GM12878 (cell line): ENCODE measurements around the gene HNRNPDL. TPM values are rescaled to one million over a fixed set of nuclear protein-coding genes. Genes with fewer than 3 reads are reported as not detected.

ENCODE experiments used
- ATAC-seq: fragments of 200-7000 bp; cut with Tn5 transposase; 3 replicates; pipeline ENCODE4 v1.9.1; 2020; ENCODE audit warnings: mild to moderate bottlenecking, moderate library complexity
- BruUV-seq: library from RNA; stranded (reverse); fragments of 400-500 nt; replicated peaks from 2 replicates; lab custom pipeline; 2021; lab: Mats Ljungman, UMichigan
- CTCF ChIA-PET: fragments of 300-600 bp; sonication (Branson Sonifier 250); formaldehyde crosslinking; extraction: SDS; loops from one replicate; lab custom pipeline; 2021; ENCODE audit warnings: inconsistent platforms; lab: Yijun Ruan, JAX
- POLR2A ChIA-PET: fragments of 350-600 bp; formaldehyde crosslinking; extraction: SDS; loops from one replicate; lab custom pipeline; 2021; ENCODE audit warnings: inconsistent platforms; lab: Charles Lee
- RAD21 ChIA-PET: fragments of 300-600 bp; sonication (Branson Sonifier 250); formaldehyde crosslinking; loops from one replicate; lab custom pipeline; 2023; ENCODE audit warnings: antibody characterized with exemption; ENCODE audit not compliant: unreplicated experiment; lab: Charles Lee
- SMC1A ChIA-PET: fragments of 300-600 bp; sonication (Branson Sonifier 250); formaldehyde crosslinking; loops from one replicate; lab custom pipeline; 2023; ENCODE audit not compliant: unreplicated experiment, uncharacterized antibody; lab: Charles Lee
- DNase-seq: peaks from one replicate; pipeline ENCODE4 v3.0.0-alpha.2; 2011; ENCODE audit warnings: low read depth, low spot score
- FAIRE-seq: peaks from 3 replicates; lab custom pipeline; 2011; peaks lifted over from hg19 to GRCh38; lab: Jason Lieb, UNC
- H2AFZ ChIP-seq: 2 replicates; pipeline ENCODE4 v1.6.0; 2011; ENCODE audit warnings: low read depth, low read length, control low read depth; ENCODE audit not compliant: control insufficient read depth
- H3K27ac ChIP-seq: 2 replicates; pipeline ENCODE4 v1.5.1; 2011; ENCODE audit warnings: control low read depth; ENCODE audit not compliant: control insufficient read depth, insufficient read depth
- H3K27me3 ChIP-seq, 2 experiments: replicated peaks in 1 of 2; 2 replicates each; pipeline versions ENCODE4 v1.6.0 to v1.6.1; 2011; ENCODE audit warnings: low read length in 1 of 2; ENCODE audit not compliant: control insufficient read depth in 2 of 2, insufficient read depth in 2 of 2
- H3K36me3 ChIP-seq, 2 experiments: 2 replicates each; pipeline ENCODE4 v1.5.1; 2011; ENCODE audit warnings: low read length in 1 of 2; ENCODE audit not compliant: control insufficient read depth in 2 of 2, insufficient read depth in 2 of 2
- H3K4me1 ChIP-seq: 2 replicates; pipeline ENCODE4 v1.6.1; 2011; ENCODE audit warnings: mild to moderate bottlenecking, low read length, moderate library complexity, mixed read lengths; ENCODE audit not compliant: control insufficient read depth, insufficient read depth
- H3K4me2 ChIP-seq: 2 replicates; pipeline ENCODE4 v1.6.0; 2011; ENCODE audit warnings: control low read depth; ENCODE audit not compliant: control insufficient read depth, insufficient read depth
- H3K4me3 ChIP-seq: fragments of 200-600 bp; sonication (generic); 2 replicates; pipeline ENCODE4 v1.5.1; 2016
- H3K79me2 ChIP-seq: 2 replicates; pipeline ENCODE4 v1.6.0; 2011; ENCODE audit warnings: low read length; ENCODE audit not compliant: control insufficient read depth, insufficient read depth
- H3K9ac ChIP-seq: 2 replicates; pipeline ENCODE4 v1.8.0; 2011; ENCODE audit warnings: low read length, control low read depth, mixed read lengths; ENCODE audit not compliant: control insufficient read depth, insufficient read depth
- H3K9me3 ChIP-seq: replicated peaks from 3 replicates; pipeline ENCODE4 v1.5.1; 2011; ENCODE audit warnings: mild to moderate bottlenecking, low read length; ENCODE audit not compliant: control insufficient read depth, insufficient read depth
- H4K20me1 ChIP-seq: 2 replicates; pipeline ENCODE4 v1.6.0; 2011; ENCODE audit not compliant: control insufficient read depth, insufficient read depth
- BMI1 ChIP-seq: fragments of 450-650 bp; IDR thresholded peaks from 2 replicates; pipeline ENCODE4 v1.6.1; 2016; ENCODE audit warnings: mild to moderate bottlenecking, moderate library complexity, borderline replicate concordance
- CBFB ChIP-seq: IDR thresholded peaks from 2 replicates; pipeline ENCODE4 v1.6.1; 2016; ENCODE audit warnings: antibody characterized with exemption, low read depth
- FOS ChIP-seq: IDR thresholded peaks from 3 replicates; pipeline ENCODE4 v1.6.1; 2011; ENCODE audit warnings: borderline replicate concordance; ENCODE audit not compliant: insufficient read length; ENCODE audit errors: extremely low read depth
- MYB ChIP-seq: fragments of 150-350 bp; IDR thresholded peaks from 2 replicates; pipeline ENCODE4 v1.6.1; 2014; ENCODE audit warnings: mild to moderate bottlenecking, low read depth, low read length, borderline replicate concordance
- NBN ChIP-seq: fragments of 450-650 bp; IDR thresholded peaks from 2 replicates; pipeline ENCODE4 v1.6.1; 2016
- POLR2AphosphoS2 ChIP-seq: IDR thresholded peaks from 2 replicates; pipeline ENCODE4 v1.6.1; 2011; ENCODE audit warnings: low read depth, mild to moderate bottlenecking, low read length, improper control_type of control experiment, moderate library complexity
- POU2F2 ChIP-seq: IDR thresholded peaks from 3 replicates; pipeline ENCODE4 v1.6.1; 2011; ENCODE audit warnings: low read depth, mild to moderate bottlenecking, low read length, borderline replicate concordance
- RAD21 ChIP-seq: IDR thresholded peaks from 2 replicates; pipeline ENCODE4 v1.6.1; 2011; ENCODE audit warnings: mild to moderate bottlenecking, low read depth, low read length, moderate library complexity; ENCODE audit not compliant: insufficient read depth
- RELA ChIP-seq: fragments of 450-650 bp; IDR thresholded peaks from 2 replicates; pipeline ENCODE4 v1.8.0; 2014; ENCODE audit warnings: borderline replicate concordance; ENCODE audit not compliant: partially characterized antibody
- SMAD1 ChIP-seq: fragments of 450-650 bp; IDR thresholded peaks from 2 replicates; pipeline ENCODE4 v1.6.1; 2018; ENCODE audit warnings: mild to moderate bottlenecking, low read depth; ENCODE audit not compliant: partially characterized antibody
- SUPT20H ChIP-seq: IDR thresholded peaks from 2 replicates; pipeline ENCODE4 v1.6.1; 2011; ENCODE audit warnings: low read depth, mild to moderate bottlenecking, low read length, moderate library complexity, borderline replicate concordance; ENCODE audit not compliant: control insufficient read depth
- SUZ12 ChIP-seq: fragments of 200-600 bp; sonication (generic); IDR thresholded peaks from one replicate; pipeline ENCODE4 v1.6.1; 2018; ENCODE audit warnings: antibody characterized with exemption, mild to moderate bottlenecking; ENCODE audit not compliant: unreplicated experiment
- TAF1 ChIP-seq: IDR thresholded peaks from 2 replicates; pipeline ENCODE4 v1.6.1; 2011; ENCODE audit warnings: mild to moderate bottlenecking, low read depth, low read length, borderline replicate concordance
- TCF7 ChIP-seq: IDR thresholded peaks from 2 replicates; pipeline ENCODE4 v1.6.1; 2014; ENCODE audit warnings: antibody characterized with exemption, borderline replicate concordance
- YBX1 ChIP-seq: fragments of 450-650 bp; IDR thresholded peaks from 2 replicates; pipeline ENCODE4 v1.6.1; 2016; ENCODE audit warnings: antibody characterized with exemption
- WGBS: methylation state at CpG from one replicate; pipeline ENCODE4 v1.1.6; 2016; ENCODE audit warnings: low lambda C conversion rate; ENCODE audit not compliant: insufficient replicate concordance, insufficient coverage; ENCODE audit errors: missing lambda C conversion rate; 5-methylcytosine and 5-hydroxymethylcytosine counted together
- in situ Hi-C: fragments of 300-500 bp; cut with MboI; formaldehyde crosslinking; loops from 9 replicates; pipeline ENCODE4 v1.14.3; 2018; ENCODE audit warnings: mixed read lengths
- intact Hi-C: fragments of 100-400 bp; cut with micrococcal nuclease; formaldehyde crosslinking; loops from one replicate; pipeline ENCODE4 v1.14.2; 2022; ENCODE audit not compliant: unreplicated experiment
- polyA plus RNA-seq, 11 experiments: library from polyadenylated mRNA; depleted of rRNA in 4 of 11; unstranded in 6 of 11; stranded (reverse) in 5 of 11; fragments of >200 nt; fragmentation: Nextera tagmentation in 4 of 11; fragmentation: Illumina TruSeq in 1 of 11; extraction: Ambion mirVana in 4 of 11; extraction: Trizol in 1 of 11; gene quantifications; 1 replicate in 1 of 11; 2 replicates in 10 of 11; pipeline versions ENCODE4 v1.2.1 to v1.2.3, GENCODE V29; 2011 to 2016; ENCODE audit warnings: inconsistent platforms in 2 of 11, missing spikeins in 2 of 11, low read depth in 1 of 11
- total RNA-seq, 4 experiments: library from RNA; depleted of rRNA in 3 of 4; stranded (reverse); fragments of >200 nt in 3 of 4; fragmentation: Illumina TruSeq in 1 of 4; extraction: Trizol in 1 of 4; gene quantifications; 2 replicates each; pipeline versions ENCODE4 v1.2.1 to v1.2.3, GENCODE V29; 2013 to 2021

The HNRNPDL gene
- total and polyA plus RNA-seq, 10 of the 15 experiments (the other 5 are each of a cell fraction or from before 2014, with no cell fraction given) = 217 to 510 (median 345) TPM

DNA sequence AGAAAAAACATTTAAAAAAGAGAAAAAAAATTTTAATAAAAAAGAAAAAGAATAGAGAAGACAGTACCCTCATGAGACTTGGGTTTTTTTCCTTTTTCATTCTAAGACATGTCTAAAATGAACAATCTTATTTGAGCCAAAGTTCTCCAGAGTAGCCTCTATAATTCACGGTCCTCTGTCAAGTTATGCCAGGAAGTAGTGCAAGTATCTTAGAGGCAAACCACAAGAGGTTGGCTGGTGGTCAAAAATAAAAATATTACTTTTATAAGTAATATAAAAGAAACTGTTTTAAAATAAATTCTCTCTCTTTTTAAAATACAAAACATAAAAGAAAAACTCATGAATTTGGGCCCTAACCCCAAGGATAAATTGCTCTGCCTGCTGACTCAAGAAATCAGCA is 26.5 kb downstream of the HNRNPDL start:
- CTCF ChIA-PET = no interaction called here
- TF ChIP-seq SMAD1 (no peak), SUZ12 (no peak), POLR2AphosphoS2 (no peak), TAF1 (no peak), TCF7 (no peak), SUPT20H (no peak), CBFB (no peak), POU2F2 (no peak), NBN (no peak), FOS (no peak), YBX1 (no peak), RELA (no peak), MYB (no peak), RAD21 (no peak), BMI1 (no peak)
- TF ChIP-seq, all 136 proteins: peak for 0
- no TSS peak for BruUV-seq
- no peak overlapping the region for H3K4me2 ChIP-seq
- ChIA-PET POLR2A (no interaction called here), SMC1A (no interaction called here), RAD21 (no interaction called here)
- ATAC-seq = no peak
- H3K9me3 ChIP-seq = no peaks in the 10 kb centered on the region
- no peak overlapping the region for H3K27ac ChIP-seq
- H2AFZ ChIP-seq = no peak overlapping the region
- H4K20me1 ChIP-seq = no peaks in the 10 kb centered on the region
- H3K9ac ChIP-seq = no peak overlapping the region
- no peak for DNase-seq
- H3K36me3 ChIP-seq = no peaks in the 10 kb centered on the region
- intact Hi-C loops (no loop called here), in situ Hi-C loops (no loop called here)
- no peaks in the 10 kb centered on the region for H3K27me3 ChIP-seq
- no peaks in the 10 kb centered on the region for H3K79me2 ChIP-seq
- no peak for FAIRE-seq
- no peaks in the 10 kb centered on the region for H3K4me1 ChIP-seq
- no peak overlapping the region for H3K4me3 ChIP-seq
- 42% methylated on average over 1 of the region's 1 CpG for WGBS
